Measurements from ENCODE around the gene CENPF.
A peak's percentile ranks its signal among the peaks of the same experiment; 100 is the strongest.
"Not testable (repeated sequence)": the region's sequence is repeated elsewhere in the genome, so short reads cannot be mapped to it uniquely, and the experiment has no call there.

The CENPF gene, protein sequence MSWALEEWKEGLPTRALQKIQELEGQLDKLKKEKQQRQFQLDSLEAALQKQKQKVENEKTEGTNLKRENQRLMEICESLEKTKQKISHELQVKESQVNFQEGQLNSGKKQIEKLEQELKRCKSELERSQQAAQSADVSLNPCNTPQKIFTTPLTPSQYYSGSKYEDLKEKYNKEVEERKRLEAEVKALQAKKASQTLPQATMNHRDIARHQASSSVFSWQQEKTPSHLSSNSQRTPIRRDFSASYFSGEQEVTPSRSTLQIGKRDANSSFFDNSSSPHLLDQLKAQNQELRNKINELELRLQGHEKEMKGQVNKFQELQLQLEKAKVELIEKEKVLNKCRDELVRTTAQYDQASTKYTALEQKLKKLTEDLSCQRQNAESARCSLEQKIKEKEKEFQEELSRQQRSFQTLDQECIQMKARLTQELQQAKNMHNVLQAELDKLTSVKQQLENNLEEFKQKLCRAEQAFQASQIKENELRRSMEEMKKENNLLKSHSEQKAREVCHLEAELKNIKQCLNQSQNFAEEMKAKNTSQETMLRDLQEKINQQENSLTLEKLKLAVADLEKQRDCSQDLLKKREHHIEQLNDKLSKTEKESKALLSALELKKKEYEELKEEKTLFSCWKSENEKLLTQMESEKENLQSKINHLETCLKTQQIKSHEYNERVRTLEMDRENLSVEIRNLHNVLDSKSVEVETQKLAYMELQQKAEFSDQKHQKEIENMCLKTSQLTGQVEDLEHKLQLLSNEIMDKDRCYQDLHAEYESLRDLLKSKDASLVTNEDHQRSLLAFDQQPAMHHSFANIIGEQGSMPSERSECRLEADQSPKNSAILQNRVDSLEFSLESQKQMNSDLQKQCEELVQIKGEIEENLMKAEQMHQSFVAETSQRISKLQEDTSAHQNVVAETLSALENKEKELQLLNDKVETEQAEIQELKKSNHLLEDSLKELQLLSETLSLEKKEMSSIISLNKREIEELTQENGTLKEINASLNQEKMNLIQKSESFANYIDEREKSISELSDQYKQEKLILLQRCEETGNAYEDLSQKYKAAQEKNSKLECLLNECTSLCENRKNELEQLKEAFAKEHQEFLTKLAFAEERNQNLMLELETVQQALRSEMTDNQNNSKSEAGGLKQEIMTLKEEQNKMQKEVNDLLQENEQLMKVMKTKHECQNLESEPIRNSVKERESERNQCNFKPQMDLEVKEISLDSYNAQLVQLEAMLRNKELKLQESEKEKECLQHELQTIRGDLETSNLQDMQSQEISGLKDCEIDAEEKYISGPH (N-terminal part only)

DNA sequence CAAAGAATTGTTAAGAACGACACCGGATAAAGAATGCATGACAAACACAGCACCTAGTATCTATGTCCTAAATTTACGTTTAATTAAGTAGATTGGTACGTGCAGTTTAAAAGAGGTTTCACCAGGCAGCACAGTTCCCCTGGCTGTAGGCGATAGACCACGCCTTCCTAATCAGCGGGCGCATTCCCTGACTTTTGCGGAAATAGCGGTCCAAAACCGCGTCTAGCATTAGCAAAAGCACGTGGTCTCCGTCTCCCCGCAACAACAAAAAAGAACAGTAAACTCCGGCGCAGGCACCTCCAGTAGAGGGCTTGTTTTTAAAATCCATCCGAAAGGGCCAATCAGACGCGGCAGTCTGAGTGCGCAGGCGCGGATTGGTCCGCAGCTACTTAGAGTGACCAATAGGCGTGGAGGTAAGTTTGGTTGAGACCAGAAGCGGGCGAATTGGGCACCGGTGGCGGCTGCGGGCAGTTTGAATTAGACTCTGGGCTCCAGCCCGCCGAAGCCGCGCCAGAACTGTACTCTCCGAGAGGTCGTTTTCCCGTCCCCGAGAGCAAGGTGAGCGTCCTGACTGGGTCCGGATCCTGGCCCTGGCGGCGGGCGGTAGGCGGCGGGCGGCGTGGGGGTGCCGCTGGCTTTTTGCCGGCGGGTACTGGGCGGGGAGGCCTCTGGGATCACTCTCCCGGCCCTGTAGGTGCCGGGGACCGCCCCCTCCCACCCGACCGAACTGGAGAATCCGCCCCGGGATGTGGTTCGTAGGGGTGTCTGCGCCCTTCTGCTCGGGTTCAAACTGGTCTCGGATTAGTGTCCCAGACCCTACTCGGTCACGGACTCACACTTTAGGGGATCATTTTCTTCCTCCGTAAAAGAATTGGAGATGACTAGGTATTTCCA lies at the start of gene CENPF:
Gene CENPF (plus strand): TSS at position 432 of the 894 bp plus-strand sequence. CDS start 10,560 bp downstream, outside the sequence.
- peak; percentile 35 to 97 (median 91) for DNase-seq

- DNase-seq, result no peak
Observed at GRCh38 chr1:214557952-214558735, 44.9 kb upstream of the CENPF start.

- no peak for DNase-seq
Observed at GRCh38 chr1:214563881-214564280, 39.1 kb upstream of the CENPF start.

DNA sequence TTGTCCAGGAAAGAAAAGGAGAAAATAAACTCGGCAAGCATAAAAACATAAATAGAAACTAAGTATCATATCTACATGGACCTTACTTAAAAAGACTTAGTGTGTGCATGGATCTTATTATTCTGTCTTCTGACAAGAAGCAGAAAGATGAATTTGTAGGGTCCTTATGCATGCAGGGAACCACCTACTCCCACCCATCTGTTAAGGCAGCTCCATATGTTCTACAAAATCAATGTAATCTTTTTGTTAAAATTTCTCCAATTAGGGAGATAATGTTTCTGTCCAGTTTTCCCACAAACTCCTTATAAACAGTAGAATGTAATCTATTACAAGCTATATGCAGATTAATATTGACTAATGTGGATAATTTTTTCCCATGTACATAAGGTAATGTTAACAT lies 37.7 kb upstream of the CENPF start:
- DNase-seq, result no peak

GRCh38 chr1:214566158-214567104 lies 36.6 kb upstream of the CENPF start:
- DNase-seq, result no peak

GRCh38 chr1:214567481-214567980 lies 35.5 kb upstream of the CENPF start:
- DNase-seq, result no peak

DNA sequence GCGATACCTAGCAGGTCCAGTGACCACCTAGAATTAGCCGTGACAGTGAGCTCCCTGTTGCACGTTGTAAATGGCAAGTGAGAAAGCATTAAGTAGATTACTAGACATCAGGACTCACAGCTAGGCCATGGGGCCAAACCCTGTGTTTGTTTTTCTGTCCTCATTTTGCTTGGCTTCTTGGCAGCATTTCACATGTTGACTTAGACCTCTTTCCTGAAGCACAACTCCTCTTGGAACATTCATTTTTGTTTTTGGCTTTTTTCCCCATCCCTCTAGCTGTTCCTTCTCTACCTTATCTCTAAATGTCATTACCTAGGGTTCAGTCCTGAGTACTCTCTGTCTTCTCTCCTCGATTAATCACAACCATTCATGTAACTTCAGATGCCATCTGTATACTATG lies 34.7 kb upstream of the CENPF start:
- no peak for DNase-seq

DNA sequence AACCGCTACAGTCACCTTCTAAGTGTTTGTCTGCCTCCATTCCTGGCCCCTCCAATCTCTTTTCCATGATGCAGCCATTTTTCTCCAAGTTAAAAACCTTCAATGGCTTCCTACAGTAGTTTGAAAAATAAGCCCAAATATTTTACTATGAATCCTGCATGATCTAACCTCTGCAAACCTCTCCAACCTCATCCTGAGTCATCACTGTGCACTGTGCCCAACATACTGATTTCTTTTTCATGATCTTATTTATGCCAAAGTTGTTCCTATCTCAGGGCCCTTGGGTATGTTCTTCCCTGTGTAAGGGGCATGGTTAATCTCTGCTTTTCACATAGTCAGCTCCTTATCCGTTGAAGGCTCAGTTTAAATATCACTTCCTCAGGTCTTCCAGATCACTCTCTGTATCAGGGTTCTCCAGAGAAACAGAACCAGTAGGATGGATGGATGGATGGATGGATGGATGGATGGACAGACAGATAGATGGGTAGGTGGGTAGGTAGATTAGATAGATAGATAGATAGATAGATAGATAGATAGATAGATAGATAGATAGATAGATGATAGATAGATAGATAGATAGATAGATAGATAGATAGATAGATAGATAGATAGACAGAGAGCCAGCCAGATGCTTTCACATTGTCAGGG lies 33.5 kb upstream of the CENPF start:
- no peak for DNase-seq

DNA sequence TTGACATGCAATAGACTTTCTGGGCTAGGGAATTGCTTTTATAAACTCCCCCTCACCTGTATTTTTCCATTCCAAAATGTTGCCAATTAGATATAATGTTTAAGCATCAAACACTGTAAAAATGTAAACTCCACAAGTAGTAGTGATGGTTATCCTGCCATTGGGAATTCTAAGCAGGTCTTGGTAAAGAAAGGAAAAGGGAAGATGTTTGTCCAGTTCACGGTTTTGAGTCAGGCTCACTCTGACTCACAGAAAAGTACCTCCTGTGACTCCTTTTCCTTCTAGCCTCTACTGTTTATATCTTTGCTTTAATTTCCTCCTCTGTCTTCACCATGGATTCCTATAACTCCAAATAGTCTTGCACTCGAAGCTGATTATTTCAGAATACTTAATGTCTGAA lies 32.6 kb upstream of the CENPF start:
- no peak for DNase-seq

DNA sequence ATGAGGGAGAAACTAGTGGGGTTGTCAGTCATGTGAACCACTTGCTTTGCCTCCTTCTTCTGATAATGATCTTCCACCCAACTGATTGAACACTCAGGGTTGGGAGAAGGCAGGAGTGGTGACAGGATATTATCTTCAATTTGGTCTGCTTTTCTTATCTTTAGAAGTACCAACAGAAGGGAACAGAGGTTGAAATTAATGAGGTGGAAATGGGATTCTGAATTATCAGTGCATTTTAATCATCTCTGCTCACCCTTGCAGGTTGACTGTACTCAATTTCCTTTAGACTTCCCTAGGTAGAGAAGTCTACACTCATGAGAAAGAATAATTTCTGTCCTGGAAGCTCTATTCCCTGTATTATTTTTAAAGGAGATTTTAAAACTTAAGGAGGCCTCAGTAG lies 31.7 kb upstream of the CENPF start:
- no peak for DNase-seq

- DNase-seq, result no peak
Observed at GRCh38 chr1:214573386-214574318, 29.3 kb upstream of the CENPF start.

DNA sequence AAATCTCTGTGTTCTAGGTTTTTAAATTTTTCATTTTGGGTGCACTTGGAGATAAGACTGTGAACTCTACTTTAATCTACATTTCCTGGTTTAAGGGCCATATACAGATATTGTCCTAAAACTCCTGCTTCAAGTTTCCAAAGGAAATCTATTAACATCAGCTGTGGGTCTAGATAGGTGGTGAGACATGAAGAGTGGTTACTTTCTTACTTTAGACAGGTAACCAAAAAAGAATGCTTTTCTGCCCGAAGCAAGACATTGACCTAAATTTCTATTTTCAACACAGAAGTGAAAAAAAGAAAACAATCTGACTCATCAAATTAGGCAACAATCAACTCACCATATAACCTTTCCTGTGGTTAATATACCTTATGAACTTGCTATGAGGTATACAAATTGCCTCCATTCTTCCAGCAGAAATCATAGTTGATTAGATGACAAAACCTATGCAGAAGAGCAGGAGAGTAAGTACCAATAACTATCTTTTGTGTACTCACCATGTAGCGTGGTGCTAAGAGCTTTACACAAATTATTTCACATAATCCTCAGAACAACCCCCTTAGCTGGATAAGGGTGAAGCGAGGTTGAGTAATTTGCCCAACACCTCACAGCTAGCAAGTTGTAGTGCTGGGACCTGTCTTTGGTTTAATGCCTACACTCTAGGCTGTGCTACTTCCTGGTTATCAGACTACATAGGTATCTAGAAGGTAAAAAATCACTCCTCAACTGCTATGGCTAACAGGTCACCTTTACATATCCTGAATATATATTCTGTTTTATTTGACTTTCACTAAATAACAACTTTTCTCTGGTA lies 28.2 kb upstream of the CENPF start:
- no peak for DNase-seq

DNA sequence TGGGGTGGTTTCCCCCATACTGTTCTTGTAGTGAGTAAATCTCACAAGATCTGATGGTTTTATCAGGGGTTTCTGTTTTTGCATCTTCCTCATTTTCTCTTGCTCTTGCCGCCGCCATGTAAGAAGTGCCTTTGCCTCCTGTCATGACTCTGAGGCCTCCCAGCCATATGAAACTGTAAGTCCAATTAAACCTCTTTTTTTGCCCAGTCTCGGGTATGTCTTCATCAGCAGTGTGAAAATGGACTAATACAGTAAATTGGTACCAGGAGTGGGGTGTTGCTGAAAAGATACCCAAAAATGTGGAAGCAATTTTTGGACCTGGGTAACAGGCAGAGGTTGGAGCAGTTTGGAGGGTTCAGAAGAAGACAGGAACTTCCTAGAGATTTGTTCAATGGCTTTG lies 26.9 kb upstream of the CENPF start:
- DNase-seq, result not testable (repeated sequence)

DNA sequence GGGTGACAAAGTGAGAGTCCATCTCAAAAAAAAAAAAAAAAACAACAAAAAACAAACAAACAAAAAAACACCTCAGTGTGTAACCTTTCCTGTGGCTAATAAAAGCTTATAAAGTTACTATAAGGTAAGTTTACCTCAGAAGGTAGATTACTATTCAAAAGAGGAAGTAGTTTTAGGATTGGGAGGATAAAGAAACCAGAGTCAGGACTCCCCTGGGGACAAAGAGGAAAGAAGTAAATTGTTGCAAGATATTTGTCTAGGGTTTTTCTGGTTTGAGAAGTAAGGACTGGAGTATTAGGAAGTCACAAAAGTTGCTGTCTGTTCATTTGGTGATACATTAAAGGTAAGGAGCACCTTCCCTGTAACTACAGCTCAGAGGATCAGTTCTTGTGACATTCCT lies 23.8 kb upstream of the CENPF start:
- DNase-seq, result no peak

DNA sequence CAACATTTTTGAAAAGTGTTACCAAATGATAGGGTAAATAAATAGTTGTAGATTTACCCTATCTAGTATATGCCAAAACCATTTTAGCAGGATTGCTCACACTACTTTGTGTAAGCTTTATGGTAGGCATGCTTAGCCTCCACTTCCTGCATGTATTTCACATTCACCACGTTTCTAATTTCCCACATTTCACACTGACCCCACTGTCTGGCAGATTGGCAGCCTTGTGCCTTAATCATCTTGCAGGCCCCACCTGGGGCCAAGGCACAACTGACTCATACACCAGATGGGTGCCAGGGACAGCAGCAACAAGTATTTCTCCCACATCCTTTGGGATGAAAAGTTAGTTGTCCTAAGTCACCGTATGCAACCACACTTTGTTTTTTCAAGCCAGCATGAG lies 21.2 kb upstream of the CENPF start:
- no peak for DNase-seq
